SK-N-SH (cell line): ENCODE results near the gene ZNF341. TPM values are rescaled to one million over a fixed set of nuclear protein-coding genes. Genes with fewer than 3 reads are reported as not detected.

Experiments
- CTCF ChIA-PET: fragments of 300-600, 350-600 bp; formaldehyde crosslinking; extraction: SDS; loops from one replicate; lab custom pipeline; 2021; lab: Yijun Ruan, JAX
- POLR2A ChIA-PET: fragments of 350-600 bp; sonication (Branson Sonifier 250); formaldehyde crosslinking; extraction: SDS; loops from one replicate; lab custom pipeline; 2020; ENCODE audit warnings: antibody characterized with exemption, inconsistent platforms; lab: Yijun Ruan, JAX
- DNase-seq: peaks from one replicate; pipeline ENCODE4 v3.0.0; 2012
- H2AFZ ChIP-seq: fragments of 200-600 bp; sonication (generic); 2 replicates; pipeline ENCODE4 v1.8.1; 2016; ENCODE audit warnings: antibody characterized with exemption, mild to moderate bottlenecking, low read depth
- H3F3A ChIP-seq: fragments of 200-600 bp; sonication (generic); replicated peaks from 2 replicates; pipeline ENCODE3; 2016; ENCODE audit warnings: antibody characterized with exemption, mild to moderate bottlenecking; ENCODE audit not compliant: insufficient read depth
- H3K27ac ChIP-seq, 2 experiments: fragments of 200-500 bp in 1 of 2; fragments of 200-600 bp in 1 of 2; sonication (Bioruptor generic) in 1 of 2; sonication (generic), shearing (Covaris generic) in 1 of 2; 2 replicates each; pipeline versions ENCODE4 v1.5.1 to v1.6.1; 2014 to 2016; ENCODE audit warnings: low read depth in 2 of 2, inconsistent platforms in 1 of 2, low read length in 1 of 2, mild to moderate bottlenecking in 1 of 2, mixed read lengths in 1 of 2
- H3K27me3 ChIP-seq: fragments of 200-600 bp; sonication (generic), shearing (Covaris generic); 2 replicates; pipeline ENCODE4 v1.6.1; 2016; ENCODE audit warnings: mixed run types; ENCODE audit not compliant: insufficient read depth
- H3K36me3 ChIP-seq, 2 experiments: fragments of 200-500 bp in 1 of 2; fragments of 200-600 bp in 1 of 2; sonication (Bioruptor generic) in 1 of 2; sonication (generic) in 1 of 2; replicated peaks in 1 of 2; 2 replicates each; pipeline versions ENCODE3 to v1.5.1; 2014 to 2016; ENCODE audit warnings: low read length in 1 of 2, mild to moderate bottlenecking in 1 of 2; ENCODE audit not compliant: insufficient read depth in 2 of 2, control insufficient read depth in 1 of 2
- H3K4me1 ChIP-seq, 2 experiments: fragments of 200-500 bp in 1 of 2; fragments of 200-600 bp in 1 of 2; sonication (Bioruptor generic) in 1 of 2; sonication (generic), shearing (Covaris generic) in 1 of 2; 2 replicates each; pipeline versions ENCODE4 v1.5.1 to v1.6.1; 2014 to 2016; ENCODE audit warnings: low read depth in 1 of 2, low read length in 1 of 2, mixed run types in 1 of 2; ENCODE audit not compliant: insufficient read depth in 2 of 2, control insufficient read depth in 1 of 2
- H3K4me2 ChIP-seq: fragments of 200-600 bp; sonication (generic), shearing (Covaris generic); 2 replicates; pipeline ENCODE4 v1.6.1; 2017; ENCODE audit warnings: mixed run types
- H3K4me3 ChIP-seq, 2 experiments: fragments of 200-500 bp in 1 of 2; fragments of 200-600 bp in 1 of 2; sonication (Bioruptor generic) in 1 of 2; sonication (generic), shearing (Covaris generic) in 1 of 2; 2 replicates each; pipeline versions ENCODE4 v1.5.1 to v1.8.1; 2014 to 2016; ENCODE audit warnings: low read depth in 2 of 2, inconsistent platforms in 1 of 2, low read length in 1 of 2, mild to moderate bottlenecking in 1 of 2, mixed read lengths in 1 of 2, moderate library complexity in 1 of 2
- H3K79me2 ChIP-seq: fragments of 200-600 bp; sonication (generic); 2 replicates; pipeline ENCODE4 v1.8.1; 2017; ENCODE audit warnings: mild to moderate bottlenecking; ENCODE audit not compliant: insufficient read depth
- H3K9ac ChIP-seq: fragments of 200-600 bp; sonication (generic); 2 replicates; pipeline ENCODE4 v1.6.1; 2017; ENCODE audit warnings: mixed run types
- H3K9me2 ChIP-seq: fragments of 200-600 bp; sonication (generic); 2 replicates; pipeline ENCODE4 v1.6.1; 2017; ENCODE audit warnings: mixed run types
- H3K9me3 ChIP-seq: fragments of 200-600 bp; sonication (generic); 2 replicates; pipeline ENCODE4 v1.6.1; 2017; ENCODE audit warnings: mixed run types, mild to moderate bottlenecking, moderate library complexity
- H4K20me1 ChIP-seq: fragments of 200-600 bp; sonication (generic); 2 replicates; pipeline ENCODE4 v1.6.1; 2017; ENCODE audit warnings: mild to moderate bottlenecking, mixed run types; ENCODE audit not compliant: insufficient read depth
- CTCF ChIP-seq: fragments of 200-600 bp; sonication (generic); IDR thresholded peaks from 2 replicates; pipeline ENCODE4 v1.6.1; 2017; ENCODE audit warnings: antibody characterized with exemption, mild to moderate bottlenecking, moderate library complexity
- EP300 ChIP-seq, 2 experiments: IDR thresholded peaks; 2 replicates each; pipeline versions ENCODE4 v1.4.0 to v1.6.1; 2012; ENCODE audit warnings: borderline replicate concordance in 1 of 2, low read depth in 1 of 2, low read length in 1 of 2
- EZH2phosphoT487 ChIP-seq: fragments of 200-600 bp; sonication (generic); IDR thresholded peaks from 2 replicates; pipeline ENCODE4 v1.6.1; 2017; ENCODE audit warnings: low read depth, mixed run types, mild to moderate bottlenecking, antibody characterized with exemption, moderate library complexity, borderline replicate concordance
- FOSL2 ChIP-seq: IDR thresholded peaks from 2 replicates; pipeline ENCODE4 v1.4.0; 2012; ENCODE audit warnings: low read depth, mild to moderate bottlenecking, moderate library complexity, borderline replicate concordance
- FOXJ3 ChIP-seq: sonication (generic); formaldehyde crosslinking; IDR thresholded peaks from 2 replicates; pipeline ENCODE4 v1.5.1; 2020; ENCODE audit warnings: mild to moderate bottlenecking, missing genetic modification reagents
- GABPA ChIP-seq: IDR thresholded peaks from 2 replicates; pipeline ENCODE4 v1.4.0; 2012; ENCODE audit warnings: low read depth, mild to moderate bottlenecking
- MEF2A ChIP-seq: IDR thresholded peaks from 2 replicates; pipeline ENCODE4 v1.4.0; 2012; ENCODE audit warnings: low read depth, borderline replicate concordance
- MXI1 ChIP-seq: IDR thresholded peaks from 2 replicates; pipeline ENCODE4 v1.6.1; 2012; ENCODE audit warnings: mild to moderate bottlenecking, low read depth, low read length, improper control_type of control experiment
- NFIC ChIP-seq: IDR thresholded peaks from 2 replicates; pipeline ENCODE4 v1.4.0; 2012; ENCODE audit warnings: borderline replicate concordance
- NRF1 ChIP-seq: IDR thresholded peaks from 2 replicates; pipeline ENCODE4 v1.6.1; 2012; ENCODE audit warnings: low read depth, mild to moderate bottlenecking, low read length
- POLR2AphosphoS5 ChIP-seq: IDR thresholded peaks from 2 replicates; pipeline ENCODE4 v1.6.1; 2012; ENCODE audit warnings: low read depth, low read length
- RAD21 ChIP-seq: IDR thresholded peaks from 2 replicates; pipeline ENCODE4 v1.6.1; 2012; ENCODE audit warnings: mild to moderate bottlenecking, low read length
- RCOR1 ChIP-seq: fragments of 150-350 bp; IDR thresholded peaks from 2 replicates; pipeline ENCODE4 v1.6.1; 2017; ENCODE audit warnings: antibody characterized with exemption, low read length
- RXRA ChIP-seq: IDR thresholded peaks from 2 replicates; pipeline ENCODE4 v1.4.0; 2012; ENCODE audit warnings: low read depth, mild to moderate bottlenecking, borderline replicate concordance
- TCF12 ChIP-seq: IDR thresholded peaks from 2 replicates; pipeline ENCODE4 v1.4.0; 2012
- TEAD4 ChIP-seq: IDR thresholded peaks from 2 replicates; pipeline ENCODE4 v1.4.0; 2012; ENCODE audit warnings: mild to moderate bottlenecking, borderline replicate concordance; ENCODE audit not compliant: insufficient read depth
- USF1 ChIP-seq: IDR thresholded peaks from 2 replicates; pipeline ENCODE4 v1.4.0; 2012; ENCODE audit warnings: low read depth, borderline replicate concordance
- YY1 ChIP-seq: IDR thresholded peaks from 2 replicates; pipeline ENCODE4 v1.4.0; 2012; ENCODE audit warnings: low read depth, mild to moderate bottlenecking
- ZBTB33 ChIP-seq: IDR thresholded peaks from 2 replicates; pipeline ENCODE4 v1.4.0; 2012; ENCODE audit warnings: low read depth, borderline replicate concordance
- WGBS: methylation state at CpG from one replicate; pipeline ENCODE4 v1.1.6; 2017; ENCODE audit warnings: low lambda C conversion rate; 5-methylcytosine and 5-hydroxymethylcytosine counted together
- polyA plus RNA-seq, 3 experiments: library from polyadenylated mRNA; depleted of rRNA; stranded (reverse); fragments of >200 nt; gene quantifications; 2 replicates each; pipeline ENCODE4 v1.2.3, GENCODE V29; 2012

ZNF341 gene
- polyA plus RNA-seq, 1 of the 3 experiments (the other 2 are of a cell fraction): 3.2 TPM

GRCh38 chr20:33739493-33739892 lies 7.7 kb downstream of the ZNF341 start:
- no peaks in the 10 kb centered on the region for H4K20me1 ChIP-seq
- POLR2A ChIA-PET: no interaction called here
- TF ChIP-seq RCOR1 (no peak), ZBTB33 (no peak), CTCF (no peak), EP300 (IDR thresholded peaks at IDR 0.05; ENCODE audit: borderline replicate concordance in 1 of 2, low read depth in 1 of 2, low read length in 1 of 2) (no peak), MEF2A (no peak), NRF1 (no peak), RAD21 (no peak), RXRA (no peak), FOSL2 (no peak), USF1 (no peak), NFIC (no peak), MXI1 (no peak), GABPA (no peak)
- TF ChIP-seq, all 33 proteins: peak for 0
- CTCF ChIA-PET: interaction anchor here (0.6 kb wide), 1 partner anchor 71 kb away, joined by 3 read pairs; no protein-coding TSS in a partner anchor
- no peak for DNase-seq
- no peaks in the 10 kb centered on the region for H3K27me3 ChIP-seq
- H3K9me2 ChIP-seq: no peaks in the 10 kb centered on the region
- no peak overlapping the region for H3K4me2 ChIP-seq
- H3F3A ChIP-seq: no peaks in the 10 kb centered on the region
- H3K9me3 ChIP-seq: peaks cover 13% of the 10 kb centered on the region
- no peaks in the 10 kb centered on the region for H3K79me2 ChIP-seq
- WGBS: 93% methylated on average over 7 of the region's 7 CpGs
- no peaks in the 10 kb centered on the region for H3K4me1 ChIP-seq
- H3K4me3 ChIP-seq: no peak overlapping the region
- H3K36me3 ChIP-seq: peaks cover 0 to 6% of the 10 kb centered on the region in 2 experiments
- H2AFZ ChIP-seq: no peak overlapping the region
- no peak overlapping the region for H3K27ac ChIP-seq
- H3K9ac ChIP-seq: no peak overlapping the region

GRCh38 chr20:33740189-33740588 lies 8.4 kb downstream of the ZNF341 start:
- CTCF ChIA-PET: no interaction called here
- no peak for TF ChIP-seq POLR2AphosphoS5
- no peak for TF ChIP-seq YY1
- no peak for TF ChIP-seq GABPA
- no peak for TF ChIP-seq TEAD4
- TF ChIP-seq TCF12: no peak
- TF ChIP-seq ZBTB33: no peak
- TF ChIP-seq MEF2A: no peak
- no peak for TF ChIP-seq EZH2phosphoT487
- no peak for TF ChIP-seq CTCF
- no peak for TF ChIP-seq FOXJ3
- peaks cover 13% of the 10 kb centered on the region for H3K9me3 ChIP-seq
- POLR2A ChIA-PET: no interaction called here
- H4K20me1 ChIP-seq: no peaks in the 10 kb centered on the region
- no peak overlapping the region for H3K9ac ChIP-seq
- no peak overlapping the region for H3K4me2 ChIP-seq
- no peaks in the 10 kb centered on the region for H3K79me2 ChIP-seq
- H3K4me1 ChIP-seq: no peaks in the 10 kb centered on the region
- no peak overlapping the region for H3K27ac ChIP-seq
- no peak overlapping the region for H3K4me3 ChIP-seq
- H3F3A ChIP-seq: no peaks in the 10 kb centered on the region
- DNase-seq: no peak
- H3K36me3 ChIP-seq: peaks cover 0 to 6% of the 10 kb centered on the region in 2 experiments
- no peaks in the 10 kb centered on the region for H3K27me3 ChIP-seq
- WGBS: 90% methylated on average over 1 of the region's 1 CpG
- H3K9me2 ChIP-seq: no peaks in the 10 kb centered on the region
- no peak overlapping the region for H2AFZ ChIP-seq
